BE2C (cell line): Measurements from ENCODE around the gene NALCN.
"Not testable (repeated sequence)": the region's sequence is repeated elsewhere in the genome, so short reads cannot be mapped to it uniquely, and the experiment has no call there.

Experiments used
- DNase-seq: peaks from one replicate; pipeline ENCODE4 v3.0.0-alpha.2; 2020
- H3K27me3 ChIP-seq: fragments of 250-450 bp; sonication (Bioruptor Pico); 2 replicates; pipeline ENCODE4 v1.5.1; 2020; ENCODE audit warnings: mild to moderate bottlenecking
- H3K36me3 ChIP-seq: fragments of 250-450 bp; sonication (Bioruptor Pico); 2 replicates; pipeline ENCODE4 v1.5.1; 2020; ENCODE audit warnings: mild to moderate bottlenecking
- H3K4me1 ChIP-seq: fragments of 250-450 bp; sonication (Bioruptor Pico); 2 replicates; pipeline ENCODE4 v1.5.1; 2020
- H3K4me3 ChIP-seq: 2 replicates; pipeline ENCODE4 v1.5.1; 2011; ENCODE audit warnings: low read depth, low read length
- H3K9me3 ChIP-seq: fragments of 250-450 bp; sonication (Bioruptor Pico); 2 replicates; pipeline ENCODE4 v1.5.1; 2020
- TF ChIP-seq, protein P1 (sequence below): IDR thresholded peaks from 2 replicates; pipeline ENCODE4 v1.5.1; 2012; ENCODE audit warnings: mild to moderate bottlenecking, low read depth, low read length

The NALCN gene

DNA sequence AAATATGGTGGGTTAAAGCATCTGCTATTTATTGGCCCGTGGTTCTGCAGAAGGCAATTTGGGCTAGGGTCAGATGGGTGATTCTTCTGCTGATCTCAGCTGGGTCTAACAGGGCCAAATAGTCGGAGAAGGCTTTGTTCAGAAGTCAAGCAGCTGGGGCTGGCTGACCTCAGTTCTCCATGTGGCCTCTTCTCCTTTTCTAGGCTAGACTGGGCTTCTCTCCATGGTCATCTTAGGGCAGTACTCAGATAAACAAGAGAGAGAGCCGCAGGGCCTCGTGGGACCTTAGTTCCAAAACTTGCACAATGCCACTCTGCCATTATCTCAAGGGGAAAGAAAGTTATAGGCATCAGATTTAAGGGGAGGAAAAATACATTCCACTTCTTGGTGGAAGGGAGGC lies 89.6 kb downstream of the NALCN start:
- H3K4me1 ChIP-seq: no peaks in the 10 kb centered on the region
- TF ChIP-seq, protein P1, sequence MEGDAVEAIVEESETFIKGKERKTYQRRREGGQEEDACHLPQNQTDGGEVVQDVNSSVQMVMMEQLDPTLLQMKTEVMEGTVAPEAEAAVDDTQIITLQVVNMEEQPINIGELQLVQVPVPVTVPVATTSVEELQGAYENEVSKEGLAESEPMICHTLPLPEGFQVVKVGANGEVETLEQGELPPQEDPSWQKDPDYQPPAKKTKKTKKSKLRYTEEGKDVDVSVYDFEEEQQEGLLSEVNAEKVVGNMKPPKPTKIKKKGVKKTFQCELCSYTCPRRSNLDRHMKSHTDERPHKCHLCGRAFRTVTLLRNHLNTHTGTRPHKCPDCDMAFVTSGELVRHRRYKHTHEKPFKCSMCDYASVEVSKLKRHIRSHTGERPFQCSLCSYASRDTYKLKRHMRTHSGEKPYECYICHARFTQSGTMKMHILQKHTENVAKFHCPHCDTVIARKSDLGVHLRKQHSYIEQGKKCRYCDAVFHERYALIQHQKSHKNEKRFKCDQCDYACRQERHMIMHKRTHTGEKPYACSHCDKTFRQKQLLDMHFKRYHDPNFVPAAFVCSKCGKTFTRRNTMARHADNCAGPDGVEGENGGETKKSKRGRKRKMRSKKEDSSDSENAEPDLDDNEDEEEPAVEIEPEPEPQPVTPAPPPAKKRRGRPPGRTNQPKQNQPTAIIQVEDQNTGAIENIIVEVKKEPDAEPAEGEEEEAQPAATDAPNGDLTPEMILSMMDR: no peak
- no peaks in the 10 kb centered on the region for H3K9me3 ChIP-seq
- H3K36me3 ChIP-seq: no peaks in the 10 kb centered on the region
- no peak overlapping the region for H3K4me3 ChIP-seq
- DNase-seq: no peak
- H3K27me3 ChIP-seq: no peaks in the 10 kb centered on the region; the same call in 1 of the 2 replicates

DNA sequence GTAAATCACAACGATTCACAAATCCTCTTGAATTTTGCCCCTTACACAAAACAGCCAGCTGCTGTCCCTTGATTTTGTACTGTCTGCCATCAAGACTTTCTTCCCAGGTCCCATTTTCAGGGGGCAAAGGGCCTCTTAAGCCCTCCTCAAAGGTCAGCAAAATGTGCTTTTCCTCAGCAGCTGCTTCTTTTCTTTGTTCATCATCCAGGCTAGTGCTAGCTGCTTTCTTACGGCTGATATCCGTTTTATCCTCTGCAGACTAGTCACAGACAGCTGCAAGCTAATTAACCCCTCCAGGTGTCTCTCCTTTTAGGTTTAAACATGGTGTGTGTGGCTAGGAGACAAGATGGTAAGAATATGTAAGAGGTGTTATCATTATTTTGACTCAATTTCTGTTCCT lies 90.9 kb downstream of the NALCN start:
- H3K36me3 ChIP-seq: no peaks in the 10 kb centered on the region
- no peaks in the 10 kb centered on the region for H3K9me3 ChIP-seq
- no peak for DNase-seq
- H3K4me3 ChIP-seq: no peak overlapping the region
- TF ChIP-seq, protein P1: no peak
- no peaks in the 10 kb centered on the region for H3K4me1 ChIP-seq
- no peaks in the 10 kb centered on the region; the same call in 1 of the 2 replicates for H3K27me3 ChIP-seq

DNA sequence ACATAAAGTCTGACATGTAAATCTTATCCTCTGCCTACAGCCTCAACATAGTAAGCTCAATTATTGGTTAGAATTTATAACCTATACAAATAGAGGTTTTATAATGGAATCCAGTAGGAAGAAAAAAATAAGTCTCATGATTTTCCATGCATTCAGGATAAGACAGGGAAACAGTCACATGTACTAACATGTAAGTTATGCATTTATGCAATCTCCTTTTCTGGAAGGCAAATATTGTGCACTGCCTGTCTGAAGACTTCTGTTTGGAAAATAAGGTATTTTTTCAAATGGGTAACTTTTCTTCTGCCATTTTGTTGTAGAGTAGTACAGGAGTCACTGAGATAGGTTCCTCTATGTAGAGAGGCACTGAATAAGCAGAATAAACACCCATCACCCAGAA lies 92.7 kb downstream of the NALCN start:
- Histone ChIP-seq H3K4me3 (no peak overlapping the region), H3K36me3 (no peaks in the 10 kb centered on the region), H3K27me3 (no peaks in the 10 kb centered on the region; the same call in 1 of the 2 replicates), H3K4me1 (no peaks in the 10 kb centered on the region), H3K9me3 (no peaks in the 10 kb centered on the region)
- DNase-seq: no peak
- TF ChIP-seq, protein P1: no peak

DNA sequence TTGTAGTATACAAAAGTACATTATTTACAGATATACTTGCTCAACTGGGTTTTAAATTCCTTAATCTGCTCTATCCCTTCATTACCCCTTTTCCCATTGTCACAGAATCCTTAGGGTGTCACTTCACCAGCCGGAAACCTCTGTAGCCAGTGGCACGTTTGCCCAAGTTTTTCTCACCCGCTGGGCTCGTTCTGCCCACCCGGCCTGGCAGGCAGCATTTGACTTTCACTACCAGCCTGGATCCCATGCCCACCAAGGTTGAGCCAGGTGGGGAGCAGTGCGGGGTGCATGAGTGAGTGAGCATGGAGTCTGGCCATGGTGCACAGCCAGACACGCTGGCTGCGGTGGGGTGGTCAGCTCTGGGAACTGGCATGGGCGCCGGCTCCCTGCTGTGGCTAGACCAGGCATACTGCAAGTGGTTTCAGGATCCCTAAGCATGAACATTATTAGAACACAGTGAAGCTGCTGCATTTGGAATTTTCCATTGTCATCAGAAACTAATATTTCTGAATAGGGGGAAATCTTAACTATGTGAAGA lies 98.3 kb downstream of the NALCN start:
- no peaks in the 10 kb centered on the region for H3K9me3 ChIP-seq
- H3K4me3 ChIP-seq: no peak overlapping the region
- no peaks in the 10 kb centered on the region for H3K27me3 ChIP-seq
- no peaks in the 10 kb centered on the region for H3K36me3 ChIP-seq
- no peaks in the 10 kb centered on the region for H3K4me1 ChIP-seq
- TF ChIP-seq, protein P1: no peak
- no peak for DNase-seq

DNA sequence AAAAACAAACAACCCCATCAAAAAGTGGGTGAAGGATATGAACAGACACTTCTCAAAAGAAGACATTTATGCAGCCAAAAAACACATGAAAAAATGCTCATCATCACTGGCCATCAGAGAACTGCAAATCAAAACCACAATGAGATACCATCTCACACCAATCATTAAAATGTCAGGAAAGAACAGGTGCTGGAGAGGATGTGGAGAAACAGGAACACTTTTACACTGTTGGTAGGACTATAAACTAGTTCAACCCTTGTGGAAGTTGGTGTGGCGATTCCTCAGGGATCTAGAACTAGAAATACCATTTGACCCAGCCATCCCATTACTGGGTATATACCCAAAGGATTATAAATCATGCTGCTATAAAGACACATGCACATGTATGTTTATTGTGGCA lies 102.8 kb downstream of the NALCN start:
- H3K9me3 ChIP-seq, H3K27me3 ChIP-seq, DNase-seq, H3K4me3 ChIP-seq, H3K36me3 ChIP-seq, H3K4me1 ChIP-seq: not testable (repeated sequence)

DNA sequence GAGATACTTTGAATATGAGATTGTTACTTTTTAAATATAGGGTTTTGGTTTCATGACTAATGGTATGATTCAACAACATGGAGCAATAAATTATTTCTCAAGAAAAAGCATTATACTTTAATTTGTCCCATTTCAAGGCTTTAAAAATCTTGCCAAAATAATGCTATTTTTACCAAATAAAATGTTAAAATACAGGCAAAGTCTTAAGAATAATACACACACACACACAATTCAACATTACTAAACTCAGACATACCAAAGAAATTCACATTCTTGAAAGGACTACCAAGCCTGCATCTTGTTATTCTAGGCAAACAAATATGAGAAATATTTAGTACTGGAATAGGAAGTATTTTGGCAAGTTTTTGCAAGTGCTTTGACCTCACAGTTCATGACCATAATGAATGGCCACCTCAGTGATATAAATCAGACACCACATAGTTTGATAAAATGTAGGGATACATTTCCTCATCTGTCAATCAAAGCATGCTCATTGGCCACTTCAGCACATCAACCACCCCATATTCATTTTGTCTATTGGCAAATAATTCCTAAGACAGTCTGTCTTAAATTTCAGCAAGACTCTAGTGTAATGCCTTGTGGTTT lies 107.2 kb downstream of the NALCN start:
- no peaks in the 10 kb centered on the region for H3K9me3 ChIP-seq
- no peak overlapping the region for H3K4me3 ChIP-seq
- no peaks in the 10 kb centered on the region for H3K27me3 ChIP-seq
- no peaks in the 10 kb centered on the region for H3K36me3 ChIP-seq
- TF ChIP-seq, protein P1: no peak
- no peaks in the 10 kb centered on the region for H3K4me1 ChIP-seq
- no peak for DNase-seq
